ENCODE results near the gene MAG.

The MAG gene

GRCh38 chr19:35256566-35256965 lies 35.4 kb upstream of the MAG start:
- Histone ChIP-seq H3K27me3 (ENCODE audit: insufficient read depth, poor library complexity, severe bottlenecking) (no peaks in the 10 kb centered on the region), H3K27ac (replicated peaks) (no peak overlapping the region), H3K4me3 (replicated peaks; ENCODE audit: insufficient read depth, low read length) (no peak overlapping the region)
- TF ChIP-seq SPI1 (IDR thresholded peaks at IDR 0.05; ENCODE audit: borderline replicate concordance, low read depth), result no peak
- no peak for TF ChIP-seq POLR2AphosphoS5 (IDR thresholded peaks at IDR 0.05; ENCODE audit: low read depth)
- no peak for TF ChIP-seq CTCF (IDR thresholded peaks at IDR 0.05; ENCODE audit: insufficient read depth, low read length)
- TF ChIP-seq GABPA (IDR thresholded peaks at IDR 0.05; ENCODE audit: low read depth), result no peak
- TF ChIP-seq REST (IDR thresholded peaks at IDR 0.05; ENCODE audit: insufficient replicate concordance, low read depth), result no peak
- DNase-seq (ENCODE audit: low read depth in 1 of 2, low spot score in 1 of 2), result no peak

- no peak overlapping the region for H3K27ac ChIP-seq (replicated peaks)
- TF ChIP-seq CTCF (IDR thresholded peaks at IDR 0.05; ENCODE audit: insufficient read depth, low read length) (no peak), GABPA (IDR thresholded peaks at IDR 0.05; ENCODE audit: low read depth) (no peak)
- no peak for DNase-seq (ENCODE audit: low read depth in 1 of 2, low spot score in 1 of 2)
- no peak overlapping the region for H3K4me3 ChIP-seq (replicated peaks; ENCODE audit: insufficient read depth, low read length)
- H3K27me3 ChIP-seq (ENCODE audit: insufficient read depth, poor library complexity, severe bottlenecking), result no peaks in the 10 kb centered on the region
Measured at GRCh38 chr19:35257113-35257461, 34.9 kb upstream of the MAG start.

GRCh38 chr19:35260694-35261304 lies 31.2 kb upstream of the MAG start:
- TF ChIP-seq POLR2AphosphoS5 (IDR thresholded peaks at IDR 0.05; ENCODE audit: low read depth) (no peak), GABPA (IDR thresholded peaks at IDR 0.05; ENCODE audit: low read depth) (no peak), SPI1 (IDR thresholded peaks at IDR 0.05; ENCODE audit: borderline replicate concordance, low read depth) (no peak), CTCF (IDR thresholded peaks at IDR 0.05; ENCODE audit: insufficient read depth, low read length) (no peak), REST (IDR thresholded peaks at IDR 0.05; ENCODE audit: insufficient replicate concordance, low read depth) (no peak)

More at GRCh38 chr19:35260694-35261304, 31.2 kb upstream of the MAG start:
- Histone ChIP-seq H3K4me3 (replicated peaks; ENCODE audit: insufficient read depth, low read length) (no peak overlapping the region), H3K27ac (replicated peaks) (no peak overlapping the region), H3K27me3 (ENCODE audit: insufficient read depth, poor library complexity, severe bottlenecking) (no peaks in the 10 kb centered on the region)
- no peak for DNase-seq (ENCODE audit: low read depth in 1 of 2, low spot score in 1 of 2)

Measured in HL-60 (cell line).